ENCODE measurements around the gene FGF11.

The FGF11 gene

GRCh38 chr17:7435676-7436555 lies 3.4 kb upstream of the FGF11 start:
- DNase-seq = no peak

- no peak for DNase-seq
These were observed 2.5 kb upstream of the FGF11 start for GRCh38 chr17:7436556-7437368.

GRCh38 chr17:7437369-7437863 lies 1.9 kb upstream of the FGF11 start:
- no peak for DNase-seq

GRCh38 chr17:7437950-7438614 lies 1.2 kb upstream of the FGF11 start:
- no peak for DNase-seq

- no peak for DNase-seq
These were observed 454 bp upstream of the FGF11 start for GRCh38 chr17:7438656-7439460.

- no peak for DNase-seq
These were observed 961 bp downstream of the FGF11 start for GRCh38 chr17:7440113-7440833.

- DNase-seq = no peak
These were observed 1.5 kb downstream of the FGF11 start for GRCh38 chr17:7440834-7441195.

- no peak for DNase-seq
These were observed 2.0 kb downstream of the FGF11 start for GRCh38 chr17:7441266-7441665.

- no peak for DNase-seq
These were observed 2.8 kb downstream of the FGF11 start for GRCh38 chr17:7442142-7442541.

- no peak for DNase-seq
These were observed 4.5 kb downstream of the FGF11 start for GRCh38 chr17:7443499-7444485.

- DNase-seq = no peak
These were observed 5.6 kb downstream of the FGF11 start, which contains the start of gene CHRNB1 for GRCh38 chr17:7444682-7445618. CHRNB1 (plus strand) TSS chr17:7445061; CDS start chr17:7445128, 67 bp downstream.

GRCh38 chr17:7445619-7445968 lies 6.3 kb downstream of the FGF11 start:
- DNase-seq = no peak

- DNase-seq = no peak
These were observed 9.1 kb downstream of the FGF11 start for GRCh38 chr17:7448461-7448860.

GRCh38 chr17:7459961-7460545 lies 20.7 kb downstream of the FGF11 start:
- DNase-seq = no peak

GRCh38 chr17:7460850-7461660 lies 21.7 kb downstream of the FGF11 start:
- DNase-seq = no peak

- DNase-seq = no peak
These were observed 23.4 kb downstream of the FGF11 start for GRCh38 chr17:7462474-7463371.

- DNase-seq = no peak
These were observed 24.1 kb downstream of the FGF11 start for GRCh38 chr17:7463372-7463846.
